Measurements from ENCODE around the gene MRS2.
"Not testable (repeated sequence)": the region's sequence is repeated elsewhere in the genome, so short reads cannot be mapped to it uniquely, and the experiment has no call there.

Gene MRS2

DNA sequence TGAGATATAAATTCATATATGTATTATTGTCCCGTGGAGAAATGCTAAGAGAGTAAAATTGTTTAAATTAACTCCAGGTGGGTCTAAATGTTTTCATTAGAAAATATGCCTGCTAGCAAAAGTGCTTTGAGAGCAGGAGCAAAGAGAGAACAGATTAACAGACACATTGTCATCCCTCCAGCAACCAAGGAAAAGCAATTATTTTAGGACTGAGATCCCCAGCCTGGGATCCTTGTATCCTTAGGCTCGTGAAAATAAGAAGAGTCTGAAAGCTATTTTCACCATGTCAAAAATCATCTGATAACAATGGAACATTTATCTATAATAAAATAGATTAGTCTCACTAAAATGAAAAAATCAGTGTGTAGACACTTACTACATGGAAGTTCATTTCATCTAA is 11.5 kb upstream of the MRS2 start:
- DNase-seq, result no peak

DNA sequence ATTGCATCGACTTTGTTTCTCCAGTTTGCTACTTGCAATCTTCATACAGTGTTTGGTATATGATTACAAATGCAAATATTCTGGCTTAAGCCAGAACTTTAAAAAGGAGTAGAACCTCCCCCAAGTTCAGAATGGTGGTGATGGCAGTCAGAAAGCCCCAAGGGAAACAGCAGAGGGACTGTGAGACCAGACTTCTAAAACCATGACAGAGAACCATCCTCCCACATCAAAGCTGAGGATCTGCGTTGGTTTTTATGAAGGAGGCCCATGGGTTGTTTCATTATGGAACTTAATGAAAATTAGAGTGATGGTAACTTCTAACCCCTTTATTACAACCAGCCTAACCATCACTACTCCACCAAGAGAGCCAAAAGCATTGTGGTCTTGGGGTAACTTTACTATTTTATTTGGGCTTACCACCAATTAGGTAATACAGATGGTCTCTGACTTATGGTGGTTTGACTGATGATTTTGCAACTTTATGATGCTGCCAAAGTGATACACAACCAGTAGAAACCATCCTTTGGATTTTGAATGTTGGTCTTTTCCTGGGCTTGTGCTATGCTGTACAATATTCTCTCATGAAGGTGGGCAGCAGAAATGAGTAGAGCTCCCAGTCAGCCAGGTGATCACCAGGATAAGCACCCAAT is 10.9 kb upstream of the MRS2 start:
- DNase-seq, result no peak

DNA sequence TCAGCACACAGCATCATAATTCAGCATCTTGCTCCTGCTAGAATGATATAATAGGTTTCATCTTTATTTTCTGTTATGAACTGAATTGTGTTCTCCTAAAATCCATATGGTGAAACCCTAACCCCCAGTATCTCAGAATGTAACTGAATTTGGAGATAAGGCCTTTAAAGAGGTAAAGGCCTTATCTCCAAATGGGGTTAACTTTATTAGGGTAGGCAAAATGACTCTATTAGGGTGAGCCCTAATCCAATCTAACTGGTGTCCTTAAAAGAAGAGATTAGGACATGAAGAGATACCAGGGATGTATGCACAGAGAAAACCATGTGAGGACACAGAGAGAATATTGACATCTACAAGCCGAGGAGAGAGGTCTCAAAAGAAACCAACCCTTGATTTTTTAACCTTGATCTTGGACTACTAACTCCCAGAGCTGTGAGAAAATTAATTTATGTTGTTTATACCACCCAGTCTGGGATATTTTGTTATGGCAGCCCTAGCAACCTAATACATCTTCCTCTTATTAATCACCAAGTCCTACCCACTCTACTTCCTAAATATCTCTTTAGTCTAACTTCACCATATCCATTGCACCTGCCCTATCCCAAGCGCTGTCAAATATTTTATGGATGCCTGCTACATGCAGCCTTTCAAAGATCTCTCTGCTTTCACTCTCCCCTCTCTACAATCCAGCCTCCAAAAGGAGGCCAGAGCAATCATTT is 8.5 kb upstream of the MRS2 start:
- DNase-seq, result no peak

DNA sequence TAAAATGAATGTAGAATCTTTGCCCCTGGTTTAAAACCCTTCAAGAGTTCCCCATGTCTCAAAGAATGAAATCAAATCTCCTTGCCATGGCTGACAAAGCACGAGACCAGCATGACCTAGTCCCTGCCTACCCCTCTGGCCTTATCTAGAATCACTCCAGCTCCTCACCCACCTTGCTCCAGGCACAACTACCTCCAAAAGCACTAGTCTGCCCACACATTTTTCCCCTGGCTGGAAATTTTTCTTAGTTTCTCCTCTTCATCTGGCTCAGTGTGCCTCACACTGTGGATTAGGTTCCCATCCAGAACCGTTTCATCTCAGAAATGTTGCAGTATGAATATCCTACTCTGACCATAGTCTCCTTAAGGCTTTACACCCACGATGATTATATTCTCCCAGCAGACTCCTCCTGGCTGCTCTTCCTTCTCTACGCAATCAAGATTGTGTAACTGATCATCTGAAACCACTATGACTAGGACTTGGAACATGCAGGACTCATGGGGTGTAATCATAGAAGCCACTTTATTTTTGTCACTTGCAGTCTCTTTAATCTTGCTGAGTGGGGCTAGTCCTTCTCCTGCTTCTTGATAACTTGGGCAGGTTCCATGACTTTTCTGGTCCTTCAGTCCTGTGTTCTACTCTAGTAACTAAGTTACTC is 7.8 kb upstream of the MRS2 start:
- DNase-seq, result no peak

DNA sequence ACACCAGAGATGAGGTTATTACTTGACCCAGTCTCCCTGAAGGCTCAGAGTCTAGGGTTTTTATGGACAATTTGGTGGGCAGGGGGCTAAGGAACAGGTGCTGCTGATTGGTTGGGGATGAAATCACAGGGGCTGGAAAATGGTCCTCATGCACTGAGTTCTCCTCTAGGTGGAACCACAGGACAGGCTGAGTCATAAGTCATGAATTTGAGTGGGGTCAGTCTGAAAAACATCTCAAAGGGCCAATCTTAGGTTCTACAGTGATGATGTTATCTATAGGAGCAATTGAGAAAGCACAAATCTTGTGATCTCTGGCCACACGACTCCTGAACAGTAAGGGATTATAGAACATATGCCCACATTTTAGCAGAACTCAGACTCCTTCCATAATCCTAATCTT is 5.9 kb upstream of the MRS2 start:
- no peak for DNase-seq

DNA sequence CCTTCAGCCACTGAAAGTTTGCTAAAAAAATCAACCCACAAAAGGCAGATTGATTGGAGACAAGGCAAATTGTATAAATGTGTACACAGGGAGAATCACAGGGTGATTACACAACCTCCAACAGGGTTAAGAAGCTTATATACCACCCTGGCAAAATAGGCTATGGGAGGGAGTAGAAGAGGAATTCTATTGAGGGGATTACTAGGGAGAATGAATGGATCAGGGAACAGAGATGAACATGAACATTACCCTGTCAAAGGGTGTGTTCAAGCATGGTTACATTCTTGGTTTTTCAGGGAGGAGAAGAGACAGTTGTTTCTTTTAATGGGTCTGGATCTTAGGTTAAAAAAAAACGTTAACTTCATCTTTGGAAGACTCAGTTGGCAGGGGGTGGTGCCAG is 5.1 kb upstream of the MRS2 start:
- no peak for DNase-seq

DNA sequence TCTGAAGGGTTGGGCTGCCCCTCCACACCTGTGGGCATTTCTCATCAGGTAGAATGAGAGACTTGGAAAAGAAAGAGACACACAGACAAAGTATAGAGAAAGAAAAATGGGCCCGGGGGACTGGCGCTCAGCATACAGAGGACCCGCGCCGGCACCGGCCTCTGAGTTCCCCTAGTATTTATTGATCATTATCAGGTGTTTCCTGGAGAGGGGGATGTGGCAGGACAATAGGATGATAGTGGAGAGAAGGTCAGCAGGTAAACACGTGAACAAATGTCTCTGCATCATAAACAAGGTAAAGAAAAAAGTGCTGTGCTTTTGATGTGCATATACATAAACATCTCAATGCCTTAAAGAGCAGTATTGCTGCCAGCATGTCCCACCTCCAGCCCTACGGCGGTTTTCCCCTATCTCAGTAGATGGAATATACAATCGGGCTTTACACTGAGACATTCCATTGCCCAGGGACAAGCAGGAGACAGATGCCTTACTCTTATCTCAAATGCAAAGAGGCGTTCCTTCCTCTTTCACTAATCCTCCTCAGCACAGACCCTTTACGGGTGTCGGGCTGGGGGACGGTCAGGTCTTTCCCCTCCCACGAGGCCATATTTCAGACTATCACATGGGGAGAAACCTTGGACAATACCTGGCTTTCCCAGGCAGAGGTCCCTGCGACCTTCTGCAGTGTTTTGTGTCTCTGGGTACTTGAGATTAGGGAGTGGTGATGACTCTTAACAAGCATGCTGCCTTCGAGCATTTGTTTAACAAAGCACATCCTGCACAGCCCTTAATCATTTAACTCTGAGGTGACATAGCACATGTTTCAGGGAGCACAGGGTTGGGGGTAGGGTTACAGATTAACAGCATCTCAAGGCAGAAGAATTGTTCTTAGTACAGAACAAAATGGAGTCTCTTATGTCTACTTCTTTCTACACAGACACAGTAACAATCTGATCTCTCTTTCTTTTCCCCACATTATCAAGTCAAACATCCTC is 2.4 kb upstream of the MRS2 start:
- not testable (repeated sequence) for DNase-seq

DNA sequence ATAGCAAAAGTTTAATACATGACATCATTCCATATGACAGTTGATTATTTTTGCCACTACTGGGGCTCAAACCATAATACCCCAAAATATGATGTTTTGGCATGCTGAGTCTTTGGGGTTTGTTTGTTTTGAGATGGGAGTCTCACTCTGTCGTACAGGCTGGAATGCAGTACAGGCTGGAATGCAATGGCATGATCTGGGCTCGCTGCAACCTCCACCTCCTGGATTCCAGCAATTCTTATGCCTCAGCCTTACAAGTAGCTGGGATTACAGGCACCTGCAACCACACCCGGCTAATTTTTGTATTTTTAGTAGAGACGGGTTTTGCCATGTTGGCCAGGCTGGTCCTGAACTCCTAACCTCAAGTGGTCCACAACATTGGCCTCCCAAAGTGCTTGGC is 1.3 kb upstream of the MRS2 start:
- no peak for DNase-seq

DNA sequence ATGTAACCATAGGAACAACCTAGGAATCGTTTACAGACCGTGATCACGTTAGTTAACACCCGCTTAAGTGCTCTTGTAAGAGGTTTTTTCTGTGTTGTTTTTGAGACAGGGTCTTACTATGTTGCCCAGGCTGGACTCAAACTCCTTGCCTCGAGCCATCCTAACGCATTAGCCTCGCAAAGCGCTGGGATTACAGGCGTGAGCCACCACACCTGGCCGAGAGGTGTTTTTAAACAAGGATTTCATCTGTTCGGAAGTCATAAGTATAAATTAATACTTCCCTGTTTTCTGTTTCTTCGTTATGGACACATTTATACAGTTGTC is 727 bp downstream of the MRS2 start:
- DNase-seq, result no peak

DNA sequence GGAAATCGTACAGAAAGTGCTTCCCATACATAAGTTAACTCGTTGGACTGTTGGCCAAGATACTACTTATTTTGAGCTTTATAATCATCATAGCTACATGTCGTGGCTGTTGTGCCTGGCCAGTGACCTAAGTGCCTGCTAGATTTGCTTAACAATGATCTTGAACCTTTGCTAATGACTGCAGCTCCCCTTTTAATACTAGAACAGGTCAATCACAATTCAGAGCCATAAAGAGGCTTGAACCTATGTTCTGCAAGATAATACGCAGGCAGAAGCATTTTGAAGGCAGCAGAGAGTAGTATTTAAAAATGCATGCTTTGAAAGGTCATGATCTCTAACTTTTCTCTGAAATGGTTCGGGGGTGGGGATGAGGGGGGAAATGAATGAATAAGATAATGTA is 2.5 kb downstream of the MRS2 start:
- no peak for DNase-seq

DNA sequence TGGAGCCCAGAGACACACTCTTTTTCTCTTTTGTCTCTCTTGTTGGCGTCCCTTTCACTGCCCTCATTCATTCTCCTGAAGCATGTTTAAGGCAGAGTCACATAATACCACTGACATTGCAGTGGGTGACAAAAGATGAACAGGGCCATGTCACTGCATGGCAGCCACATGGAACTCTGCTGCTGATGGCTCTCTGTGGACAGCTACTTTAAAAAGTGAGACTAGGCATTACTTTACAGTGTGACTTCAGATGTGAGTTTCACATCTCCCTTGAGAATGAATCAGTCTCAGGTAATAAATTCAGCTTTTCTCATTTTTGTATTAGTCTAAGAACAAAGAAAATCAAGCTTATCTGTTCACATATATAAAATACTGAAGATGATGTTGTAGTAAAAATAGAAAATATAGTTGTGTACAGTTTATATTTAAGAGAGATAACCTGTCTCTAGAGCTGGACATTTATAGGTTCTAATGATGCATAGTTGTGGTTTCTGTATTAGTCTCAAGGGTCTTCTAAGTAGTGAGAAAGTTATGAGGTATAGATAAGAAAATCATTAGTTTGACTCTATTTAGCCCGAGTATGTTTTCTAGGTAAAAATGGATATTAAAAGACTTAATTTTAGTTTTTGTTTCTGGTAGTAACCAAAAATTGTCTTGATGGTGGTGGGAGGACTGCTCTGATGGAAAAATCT is 6.1 kb downstream of the MRS2 start:
- no peak for DNase-seq

DNA sequence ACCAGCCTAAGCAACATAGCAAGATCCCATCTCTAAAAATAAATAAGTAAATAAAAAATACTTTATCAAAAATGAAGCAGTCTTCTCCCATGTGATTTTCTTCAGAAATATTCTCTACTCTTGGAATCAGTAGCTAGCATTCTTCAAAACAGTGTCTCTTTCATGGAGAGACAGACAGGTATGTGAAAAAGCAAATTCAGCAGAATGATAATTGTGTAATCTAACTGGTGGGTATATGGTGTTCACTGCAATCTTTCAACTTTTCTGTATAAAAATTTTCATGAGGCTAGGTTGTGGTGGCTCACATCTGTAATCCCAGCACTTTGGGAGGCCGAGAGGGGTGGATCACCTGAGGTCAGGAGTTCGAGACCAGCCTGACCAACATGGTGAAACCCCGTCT is 7.9 kb downstream of the MRS2 start:
- no peak for DNase-seq

DNA sequence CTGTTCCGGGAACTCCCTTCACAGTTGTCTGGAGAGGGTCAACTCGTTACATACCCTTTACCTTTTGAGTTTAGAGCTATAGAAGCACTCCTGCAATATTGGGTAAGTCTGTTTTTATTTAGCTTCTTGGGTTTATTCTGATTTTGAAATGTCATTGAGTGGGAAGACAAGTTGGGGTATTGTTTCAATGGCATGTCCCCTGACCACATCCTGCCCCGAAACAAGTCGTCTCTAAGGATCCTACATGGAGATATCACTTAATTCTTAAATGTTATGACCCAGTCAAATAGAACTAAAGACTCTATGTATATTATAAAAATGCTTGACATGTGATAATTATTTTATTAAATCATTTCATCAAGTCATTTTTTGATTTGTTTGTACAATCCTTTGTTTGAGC is 9.6 kb downstream of the MRS2 start:
- no peak for DNase-seq

DNA sequence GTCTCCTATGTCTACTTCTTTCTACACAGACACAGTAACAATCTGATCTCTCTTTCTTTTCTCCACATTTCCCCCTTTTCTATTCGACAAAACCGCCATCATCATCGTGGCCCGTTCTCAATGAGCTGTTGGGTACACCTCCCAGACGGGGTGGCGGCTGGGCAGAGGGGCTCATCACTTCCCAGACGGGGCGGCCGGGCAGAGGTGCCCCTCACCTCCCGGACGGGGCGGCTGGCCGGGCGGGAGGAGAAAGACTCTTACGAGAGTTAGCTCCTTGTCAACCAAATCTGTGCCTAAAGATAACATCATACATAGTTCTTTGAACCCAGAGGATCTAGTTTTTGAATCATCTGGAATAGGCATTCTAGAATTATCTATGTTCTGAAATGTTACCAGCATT is 11.8 kb downstream of the MRS2 start:
- DNase-seq, result not testable (repeated sequence)

DNA sequence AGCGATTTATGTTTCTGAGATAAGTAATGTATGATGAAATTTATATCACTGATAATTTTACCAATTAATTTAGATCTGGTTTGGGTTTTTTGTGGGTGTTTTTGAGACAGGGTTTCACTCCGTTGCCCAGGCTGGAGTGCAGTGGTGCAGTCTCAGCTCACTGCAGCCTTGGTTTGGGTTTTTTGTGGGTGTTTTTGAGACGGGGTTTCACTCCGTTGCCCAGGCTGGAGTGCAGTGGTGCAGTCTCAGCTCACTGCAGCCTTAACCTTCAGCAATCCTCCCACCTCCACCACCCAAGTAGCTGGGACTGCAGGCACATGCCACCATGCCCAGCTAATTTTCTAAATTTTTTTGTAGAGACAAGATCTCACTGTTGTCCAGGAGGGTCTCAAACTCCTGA is 13.0 kb downstream of the MRS2 start:
- DNase-seq, result no peak

DNA sequence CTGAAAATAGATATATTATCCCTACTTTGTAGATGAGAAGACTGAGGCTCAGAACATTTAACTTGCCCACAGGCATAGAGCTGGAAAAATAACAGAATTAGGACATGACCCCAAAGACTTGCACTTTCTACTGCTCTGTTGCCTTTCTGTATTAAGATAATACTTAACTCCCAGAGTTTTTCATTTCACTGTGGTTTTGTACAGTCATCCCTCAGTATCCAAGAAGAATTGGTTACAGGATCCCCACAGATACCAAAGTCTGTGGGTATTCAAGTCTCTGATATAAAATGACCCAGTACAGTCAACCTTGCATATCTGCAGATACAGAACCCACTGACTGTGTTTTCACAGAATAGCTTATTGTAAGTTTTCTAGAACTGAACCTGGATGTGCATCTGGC is 16.8 kb downstream of the MRS2 start:
- no peak for DNase-seq

DNA sequence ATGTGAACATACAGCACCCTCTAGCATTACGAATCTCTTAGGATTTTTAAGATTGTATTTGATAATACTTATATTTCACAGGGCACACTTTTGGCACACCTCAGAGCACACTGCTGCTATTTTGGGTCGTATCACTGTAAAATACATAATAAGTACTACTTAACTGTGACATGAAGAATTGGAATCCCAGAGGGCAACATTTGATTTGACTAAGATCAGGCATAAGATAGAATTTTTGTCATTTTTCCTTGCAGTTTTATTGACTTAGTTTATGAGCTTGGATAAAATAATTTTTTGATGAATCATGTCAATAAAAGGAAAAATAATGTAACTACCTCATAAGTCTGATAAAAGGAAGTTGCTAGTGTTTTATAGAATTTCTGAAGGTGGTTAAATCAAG is 22.4 kb downstream of the MRS2 start:
- no peak for DNase-seq

DNA sequence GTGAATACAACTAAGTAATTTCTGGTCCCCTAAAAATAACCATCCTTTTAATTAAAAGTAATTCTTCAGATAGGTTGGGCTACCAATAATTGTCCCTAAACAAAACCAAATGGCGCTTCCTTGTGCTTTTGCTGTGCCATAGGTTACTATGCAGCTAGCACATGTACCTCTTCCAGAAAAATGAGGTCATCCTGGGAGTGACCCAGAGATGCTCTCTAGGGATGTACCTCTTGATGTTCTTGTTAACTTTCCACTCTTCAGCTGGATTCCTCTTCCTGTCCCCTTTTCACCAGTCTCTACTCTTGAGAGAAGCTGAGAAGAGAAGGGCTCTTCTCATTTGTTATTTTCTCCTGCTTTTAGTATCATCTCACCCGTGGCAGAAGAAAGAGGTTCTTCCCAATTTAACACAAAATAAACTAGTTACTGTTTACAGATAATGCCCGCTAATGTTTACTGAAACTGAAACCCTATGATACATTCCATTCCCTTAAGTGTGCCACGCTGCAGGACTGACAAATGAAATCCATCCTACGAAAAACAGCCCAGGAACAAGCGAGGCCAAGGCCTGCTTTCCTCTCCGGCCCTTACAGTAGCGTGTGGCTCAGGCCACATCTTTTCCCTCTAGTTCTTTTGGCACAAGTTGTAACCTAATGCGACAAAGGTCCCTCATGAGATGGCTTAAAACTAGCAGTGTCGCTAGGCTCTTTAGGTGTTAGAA is 24.2 kb downstream of the MRS2 start:
- no peak for DNase-seq

DNA sequence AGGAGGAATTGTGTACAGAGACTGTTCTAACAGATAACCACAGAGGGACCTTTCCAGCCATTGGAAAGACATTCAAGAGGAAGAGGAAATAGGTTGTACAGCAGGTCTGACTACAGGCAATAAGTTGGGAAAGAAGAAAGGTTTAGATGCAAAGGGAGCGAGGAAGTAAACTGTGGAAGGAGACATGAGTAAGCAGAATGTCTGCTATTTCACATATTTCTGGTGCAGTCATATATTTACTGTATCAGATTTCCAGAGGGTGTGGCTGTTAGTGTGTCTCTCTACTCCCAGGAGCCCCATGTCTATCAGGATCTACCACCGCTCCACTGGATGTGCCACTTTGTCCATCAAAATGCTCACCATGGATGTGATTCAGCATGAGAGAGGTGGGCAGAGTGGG is 25.9 kb downstream of the MRS2 start:
- no peak for DNase-seq

DNA sequence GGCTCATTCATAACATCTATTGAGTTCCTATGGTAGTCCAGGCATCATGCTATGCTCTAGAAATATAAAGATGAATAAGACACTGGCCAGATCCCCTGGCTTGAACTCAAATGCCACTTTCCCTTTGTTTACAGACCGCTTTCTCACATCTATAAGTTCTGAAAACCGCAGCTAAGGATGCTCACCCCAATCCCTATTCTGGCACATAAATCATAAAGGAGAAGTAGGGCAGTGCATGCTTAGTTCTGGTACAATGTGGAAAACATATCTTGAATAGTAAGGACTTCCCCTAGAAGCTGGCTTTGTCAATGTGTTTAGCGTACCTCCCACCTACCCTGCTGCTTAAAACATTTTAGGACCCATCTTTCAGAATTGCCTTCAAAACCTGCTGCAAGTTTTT is 26.4 kb downstream of the MRS2 start:
- no peak for DNase-seq

DNA sequence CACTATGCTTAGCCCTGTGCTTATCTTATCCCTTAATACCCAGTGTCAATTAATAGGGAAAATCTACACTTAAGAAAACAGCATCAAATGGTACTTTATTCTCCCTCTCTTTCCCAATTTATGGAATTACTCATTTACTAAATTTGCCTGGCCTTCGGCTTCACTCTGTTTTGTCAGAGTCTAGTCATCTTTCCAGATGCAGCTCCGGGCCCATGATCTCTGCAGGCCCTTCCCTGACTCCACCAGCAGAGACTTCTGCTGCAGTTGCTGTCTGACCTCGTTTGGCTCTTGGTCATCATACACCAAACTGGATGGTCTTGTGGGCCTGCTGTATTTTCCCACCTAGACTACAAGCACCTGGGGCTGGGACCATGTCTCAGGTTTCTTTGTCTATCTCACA is 27.4 kb downstream of the MRS2 start:
- DNase-seq, result no peak

DNA sequence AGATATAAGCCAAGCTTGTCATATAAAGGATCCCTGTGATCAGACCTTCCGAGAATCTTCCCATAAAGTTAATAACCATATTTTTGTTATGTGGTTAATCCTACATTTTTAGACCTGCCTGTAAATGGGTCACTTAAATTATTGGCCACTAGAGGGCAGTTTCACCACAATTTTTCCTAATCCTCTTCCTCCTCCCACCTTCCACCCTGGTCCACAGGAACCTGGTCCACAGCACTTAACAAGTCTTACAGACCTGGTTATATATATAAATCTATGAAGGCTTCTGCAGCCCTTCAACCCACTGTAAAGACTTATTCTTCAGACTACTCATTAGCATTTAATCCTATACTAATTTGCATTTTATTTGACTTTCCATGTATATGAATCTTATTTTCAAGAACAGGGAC is 28.3 kb downstream of the MRS2 start:
- DNase-seq, result peak in 1 of 2 donors; percentile 55

Measured in CD4-positive, alpha-beta T cell treated with Interferon alpha-2 for 1 hour (primary cell).